OCI-LY7 (cell line): ENCODE results near the gene MARCHF2.

ENCODE experiments used
- CTCF ChIP-seq: fragments of 200-600 bp; sonication (generic); conservative IDR thresholded peaks from 2 replicates; pipeline ENCODE4 v1.5.1; 2014; ENCODE audit warnings: mild to moderate bottlenecking, antibody characterized with exemption, low read length, moderate library complexity, mixed read lengths
- EZH2phosphoT487 ChIP-seq: fragments of 200-600 bp; sonication (generic); IDR thresholded peaks from 2 replicates; pipeline ENCODE4 v1.6.1; 2018; ENCODE audit warnings: low read depth, borderline replicate concordance, mild to moderate bottlenecking, mixed run types, antibody characterized with exemption, low read length, moderate library complexity, mixed read lengths

- TF ChIP-seq CTCF (no peak), EZH2phosphoT487 (no peak)
Observed at GRCh38 chr19:8475005-8475404, 61.9 kb downstream of the MARCHF2 start.
